HG03432 (cell line): Measurements from ENCODE around the gene XPNPEP2.

ENCODE experiments used
- ATAC-seq: cut with Tn5 transposase; IDR thresholded peaks from one replicate; pipeline ENCODE4 v1.9.1; 2021; ENCODE audit warnings: mild to moderate bottlenecking, moderate library complexity; ENCODE audit not compliant: unreplicated experiment

The XPNPEP2 gene

GRCh38 chrX:129793604-129794191 lies 54.9 kb downstream of the XPNPEP2 start:
- ATAC-seq: no peak

DNA sequence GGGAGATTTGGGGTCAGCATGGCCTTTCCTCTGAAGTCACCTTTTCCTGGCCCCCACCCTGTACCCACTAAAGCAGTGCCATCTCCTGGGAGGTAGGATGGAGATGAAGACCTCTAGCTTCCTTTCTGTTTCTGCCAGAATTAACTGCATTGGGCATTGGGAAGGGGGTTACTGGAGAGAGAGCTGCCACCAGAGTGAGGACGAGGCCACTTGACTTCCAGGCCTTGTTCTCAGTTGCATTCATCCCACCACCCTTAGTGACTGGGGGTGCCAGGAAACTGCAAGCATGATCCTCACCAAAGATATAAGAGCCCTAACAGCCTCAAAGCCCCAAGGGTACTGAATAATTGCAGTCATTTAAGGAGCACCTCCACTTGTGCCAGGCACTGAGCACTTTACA lies 56.8 kb downstream of the XPNPEP2 start:
- ATAC-seq: no peak

GRCh38 chrX:129797251-129797906 lies 58.6 kb downstream of the XPNPEP2 start:
- no peak for ATAC-seq

- peak; percentile 5 for ATAC-seq
Measured at GRCh38 chrX:129798456-129798855, 59.7 kb downstream of the XPNPEP2 start.

DNA sequence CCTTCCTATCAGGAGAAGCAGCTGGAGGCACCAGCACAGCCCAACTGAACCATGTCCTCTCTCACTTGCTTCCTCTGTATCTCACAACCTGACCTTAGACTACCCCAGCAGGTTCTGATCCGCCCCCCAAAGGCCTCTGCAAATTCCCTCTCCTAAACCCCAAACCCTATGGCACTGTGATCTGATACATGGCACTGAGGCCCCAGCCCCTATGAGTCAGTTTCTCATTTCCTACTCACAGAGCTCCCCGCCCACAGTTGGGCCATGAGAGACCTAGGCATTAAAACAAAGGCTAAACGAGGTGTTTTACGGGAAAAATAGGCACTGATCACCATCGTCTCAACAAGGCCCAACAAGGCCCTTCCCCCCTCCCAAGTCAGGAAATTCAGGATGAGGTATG lies 60.1 kb downstream of the XPNPEP2 start:
- peak; percentile 43 for ATAC-seq

DNA sequence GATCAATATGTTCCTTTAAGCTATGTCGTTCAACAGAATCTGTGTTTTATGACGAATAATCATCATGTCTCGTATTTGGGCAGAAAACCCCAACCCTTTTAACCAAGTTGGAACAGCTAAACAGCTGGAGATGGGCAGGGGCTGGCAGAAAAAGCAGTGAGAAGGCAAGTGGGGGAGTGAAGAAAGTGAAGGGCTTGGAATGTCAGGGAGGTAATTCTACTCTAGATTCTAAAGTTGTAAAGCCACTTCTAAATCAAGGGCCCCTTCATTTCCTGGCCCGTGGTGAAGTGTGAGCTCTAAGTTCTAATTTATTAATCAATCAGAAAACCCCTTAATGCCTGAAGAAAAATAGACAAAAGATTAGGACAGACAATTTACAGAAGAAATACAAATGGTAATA lies 61.4 kb downstream of the XPNPEP2 start:
- ATAC-seq: no peak

GRCh38 chrX:129802863-129803262 lies 64.1 kb downstream of the XPNPEP2 start:
- ATAC-seq: no peak

- ATAC-seq: no peak
Measured at GRCh38 chrX:129804806-129805205, 66.0 kb downstream of the XPNPEP2 start.

GRCh38 chrX:129808158-129808828 lies 69.5 kb downstream of the XPNPEP2 start:
- ATAC-seq: no peak

DNA sequence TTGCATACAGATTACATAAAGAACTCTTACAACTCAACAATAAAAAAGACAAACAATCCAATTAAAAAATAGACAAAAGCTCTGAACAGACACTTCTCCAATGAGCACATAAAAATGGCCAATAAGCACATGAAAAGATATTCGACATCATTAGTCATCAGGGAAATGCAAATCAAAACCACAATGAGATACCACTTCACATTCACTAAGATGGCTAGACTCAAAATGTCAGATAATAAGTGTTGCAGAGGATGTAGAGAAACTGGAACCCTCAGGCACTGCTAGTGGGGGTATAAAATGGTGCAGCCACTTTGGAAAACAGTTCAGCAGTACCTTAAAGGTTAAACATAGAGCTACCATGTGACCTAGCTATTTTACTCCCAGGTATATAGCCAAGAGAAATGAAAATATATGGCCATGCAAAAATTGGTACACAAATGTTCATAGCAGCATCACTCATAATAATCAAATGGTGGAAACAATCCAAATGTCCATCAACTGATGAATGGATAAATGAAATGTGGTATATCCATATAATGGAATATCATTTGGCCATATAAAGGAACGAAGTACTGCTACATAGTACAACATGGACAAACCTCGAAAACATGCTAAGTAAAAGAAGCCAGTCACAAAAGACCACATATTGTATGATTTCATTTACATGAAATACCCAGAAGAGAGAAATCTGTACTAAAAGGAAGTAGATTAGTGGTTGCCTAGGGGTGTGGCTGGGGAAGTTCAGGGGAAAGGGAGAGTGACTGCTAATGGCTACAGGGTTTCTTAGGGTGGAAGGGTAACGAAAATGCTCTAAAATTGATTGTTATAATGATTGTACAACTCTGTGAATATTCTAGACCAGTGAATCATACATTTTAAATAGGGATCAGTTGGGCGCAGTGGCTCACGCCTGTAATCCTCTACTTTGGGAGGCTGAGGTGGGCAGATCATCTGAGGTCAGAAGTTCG lies 70.3 kb downstream of the XPNPEP2 start:
- ATAC-seq: no peak

- no peak for ATAC-seq
Measured at GRCh38 chrX:129813662-129814368, 75.0 kb downstream of the XPNPEP2 start.

GRCh38 chrX:129818123-129818522 lies 79.3 kb downstream of the XPNPEP2 start:
- no peak for ATAC-seq
